IMR-90 (cell line): ENCODE data around the gene CKAP2. TPM values are rescaled to one million over a fixed set of nuclear protein-coding genes. Genes with fewer than 3 reads are reported as not detected.
A peak's percentile ranks its signal among the peaks of the same experiment; 100 is the strongest.
"Not testable (repeated sequence)": the region's sequence is repeated elsewhere in the genome, so short reads cannot be mapped to it uniquely, and the experiment has no call there.

Experiments
- ATAC-seq: fragments of 200-7000 bp; cut with Tn5 transposase; 2 replicates; pipeline ENCODE4 v1.9.1; 2020; ENCODE audit warnings: low read depth, mild to moderate bottlenecking, moderate library complexity
- BruUV-seq: library from RNA; stranded (reverse); fragments of 400-500 nt; replicated peaks from 2 replicates; lab custom pipeline; 2021; lab: Mats Ljungman, UMichigan
- CTCF ChIA-PET: fragments of 300-600 bp; formaldehyde crosslinking; extraction: SDS; loops from one replicate; lab custom pipeline; 2021; ENCODE audit warnings: antibody characterized with exemption; lab: Yijun Ruan, JAX
- POLR2A ChIA-PET: fragments of 300-600 bp; sonication (Branson Sonifier 250); formaldehyde crosslinking; loops from one replicate; lab custom pipeline; 2022; ENCODE audit warnings: antibody characterized with exemption; ENCODE audit not compliant: unreplicated experiment; lab: Charles Lee
- DNase-seq: peaks from one replicate; pipeline ENCODE4 v3.0.0; 2013
- H2AFZ ChIP-seq: replicated peaks from 2 replicates; pipeline ENCODE3; 2013; ENCODE audit warnings: low read length, mild to moderate bottlenecking; ENCODE audit not compliant: poor library complexity
- H2AK5ac ChIP-seq: 2 replicates; pipeline ENCODE4 v1.6.1; 2013; ENCODE audit warnings: low read depth, low read length, inconsistent platforms
- H2AK9ac ChIP-seq: replicated peaks from 2 replicates; pipeline ENCODE3; 2013; ENCODE audit warnings: mild to moderate bottlenecking, low read depth, low read length, moderate library complexity; ENCODE audit not compliant: poor library complexity
- H2BK120ac ChIP-seq: 2 replicates; pipeline ENCODE4 v1.6.1; 2013; ENCODE audit warnings: low read depth, low read length, inconsistent platforms
- H2BK15ac ChIP-seq: 3 replicates; pipeline ENCODE4 v1.6.1; 2013; ENCODE audit warnings: low read depth, low read length, inconsistent platforms
- H2BK20ac ChIP-seq: 2 replicates; pipeline ENCODE4 v1.6.1; 2013; ENCODE audit warnings: low read depth, mild to moderate bottlenecking, inconsistent platforms, low read length, moderate library complexity
- H2BK5ac ChIP-seq: 2 replicates; pipeline ENCODE4 v1.6.1; 2013; ENCODE audit warnings: mild to moderate bottlenecking, low read depth, low read length, inconsistent platforms; ENCODE audit not compliant: poor library complexity, severe bottlenecking
- H3K14ac ChIP-seq: replicated peaks from 2 replicates; pipeline ENCODE4 v1.6.1; 2013; ENCODE audit warnings: low read depth, low read length, inconsistent platforms
- H3K18ac ChIP-seq: 2 replicates; pipeline ENCODE4 v1.6.1; 2013; ENCODE audit warnings: low read depth, low read length, control low read depth
- H3K23ac ChIP-seq: 2 replicates; pipeline ENCODE4 v1.6.1; 2013; ENCODE audit warnings: low read depth, low read length, inconsistent platforms
- H3K27ac ChIP-seq: 2 replicates; pipeline ENCODE4 v1.5.1; 2013; ENCODE audit warnings: mild to moderate bottlenecking, control low read depth, low read length; ENCODE audit not compliant: insufficient read depth
- H3K27me3 ChIP-seq: 2 replicates; pipeline ENCODE4 v1.6.1; 2013; ENCODE audit warnings: low read length; ENCODE audit not compliant: control insufficient read depth, insufficient read depth
- H3K36me3 ChIP-seq: 2 replicates; pipeline ENCODE4 v1.6.1; 2013; ENCODE audit warnings: low read length, mixed read lengths; ENCODE audit not compliant: control insufficient read depth, insufficient read depth
- H3K4ac ChIP-seq: 2 replicates; pipeline ENCODE4 v1.6.1; 2013; ENCODE audit warnings: low read depth, low read length, inconsistent platforms
- H3K4me1 ChIP-seq: 2 replicates; pipeline ENCODE4 v1.6.1; 2013; ENCODE audit warnings: low read length, mixed read lengths; ENCODE audit not compliant: control insufficient read depth, insufficient read depth
- H3K4me2 ChIP-seq: 2 replicates; pipeline ENCODE4 v1.6.1; 2013; ENCODE audit warnings: low read depth, mild to moderate bottlenecking, control low read depth, low read length, moderate library complexity
- H3K4me3 ChIP-seq: 2 replicates; pipeline ENCODE4 v1.5.1; 2013; ENCODE audit warnings: low read depth, mild to moderate bottlenecking, control low read depth, low read length, moderate library complexity; ENCODE audit not compliant: insufficient read depth
- H3K56ac ChIP-seq: 2 replicates; pipeline ENCODE4 v1.6.1; 2013; ENCODE audit warnings: low read length, inconsistent platforms; ENCODE audit not compliant: insufficient read depth; ENCODE audit errors: extremely low read depth
- H3K79me1 ChIP-seq, 2 experiments: 2 replicates each; pipeline ENCODE4 v1.6.1; 2013; ENCODE audit warnings: low read length in 2 of 2, inconsistent platforms in 1 of 2, low read depth in 1 of 2
- H3K9ac ChIP-seq: 2 replicates; pipeline ENCODE4 v1.6.1; 2013; ENCODE audit warnings: low read depth, low read length, control low read depth
- H3K9me1 ChIP-seq: 2 replicates; pipeline ENCODE4 v1.6.1; 2013; ENCODE audit warnings: low read length, inconsistent platforms; ENCODE audit not compliant: insufficient read depth
- H3K9me3 ChIP-seq: 2 replicates; pipeline ENCODE4 v1.6.1; 2013; ENCODE audit warnings: low read length; ENCODE audit not compliant: control insufficient read depth, insufficient read depth
- H4K20me1 ChIP-seq: 2 replicates; pipeline ENCODE4 v1.6.1; 2013; ENCODE audit warnings: low read length, inconsistent platforms; ENCODE audit not compliant: insufficient read depth
- H4K5ac ChIP-seq: 2 replicates; pipeline ENCODE4 v1.6.1; 2013; ENCODE audit warnings: mild to moderate bottlenecking, low read depth, low read length, control low read depth
- H4K8ac ChIP-seq, 2 experiments: 2 replicates each; pipeline ENCODE4 v1.6.1; 2013; ENCODE audit warnings: low read depth in 2 of 2, low read length in 2 of 2, control low read depth in 1 of 2, inconsistent platforms in 1 of 2
- H4K91ac ChIP-seq: 2 replicates; pipeline ENCODE4 v1.6.1; 2013; ENCODE audit warnings: low read depth, low read length, inconsistent platforms; ENCODE audit not compliant: insufficient read depth
- WGBS, 2 experiments: methylation state at CpG; one replicate each; pipeline versions ENCODE4 v1.1.5 to v1.1.7; 2013; ENCODE audit warnings: missing lambda C conversion rate in 2 of 2; ENCODE audit not compliant: insufficient read length in 1 of 2; ENCODE audit errors: extremely low coverage in 2 of 2; 5-methylcytosine and 5-hydroxymethylcytosine counted together
- dilution Hi-C: fragments of 300-500 bp; cut with HindIII; formaldehyde crosslinking; loops from one replicate; pipeline ENCODE4 v1.14.3; 2018; ENCODE audit warnings: low sequenced_read_pairs; ENCODE audit not compliant: unreplicated experiment
- in situ Hi-C: fragments of 300-500 bp; cut with MboI; formaldehyde crosslinking; loops from 3 replicates; pipeline ENCODE4 v1.14.3; 2019; ENCODE audit warnings: low sequenced_read_pairs, inconsistent platforms, mixed read lengths
- intact Hi-C: fragments of 100-400 bp; cut with micrococcal nuclease; formaldehyde crosslinking; loops from 2 replicates; pipeline ENCODE4 v1.10.0; 2022
- polyA plus RNA-seq, 3 experiments: library from polyadenylated mRNA; depleted of rRNA; stranded (reverse); fragments of >200 nt; gene quantifications; 2 replicates each; pipeline ENCODE4 v1.2.3, GENCODE V29; 2012; ENCODE audit warnings: low replicate concordance in 1 of 3
- total RNA-seq: library from RNA; depleted of rRNA; stranded (reverse); fragments of >200 nt; gene quantifications from 2 replicates; pipeline ENCODE4 v1.2.3, GENCODE V29; 2012

Gene CKAP2
- total and polyA plus RNA-seq, 2 of the 4 experiments (the other 2 are of a cell fraction) = 23.0 to 44.6 TPM

GRCh38 chr13:52511598-52511997 is 56.3 kb downstream of the CKAP2 start:
- H3K9me1 ChIP-seq, H3K4ac ChIP-seq, H3K56ac ChIP-seq, H3K9me3 ChIP-seq, H4K8ac ChIP-seq, H3K27me3 ChIP-seq, ATAC-seq, H3K4me1 ChIP-seq, H2BK120ac ChIP-seq, H3K79me1 ChIP-seq, H3K9ac ChIP-seq, DNase-seq, H2AFZ ChIP-seq, H4K20me1 ChIP-seq, H2BK20ac ChIP-seq, H3K14ac ChIP-seq, H4K5ac ChIP-seq, intact Hi-C loops, H3K23ac ChIP-seq, H2BK15ac ChIP-seq, H3K18ac ChIP-seq, H4K91ac ChIP-seq, H2AK5ac ChIP-seq, dilution Hi-C loops, H3K36me3 ChIP-seq, H2BK5ac ChIP-seq, CTCF ChIA-PET, in situ Hi-C loops, H3K27ac ChIP-seq, H2AK9ac ChIP-seq, H3K4me2 ChIP-seq, H3K4me3 ChIP-seq, BruUV-seq, POLR2A ChIA-PET: not testable (repeated sequence)
- WGBS, 2 experiments = no CpG with 5 or more reads among the region's 4 CpGs

- CTCF ChIA-PET = not testable (repeated sequence)
- peak; percentile 11 for DNase-seq
These were observed 58.8 kb downstream of the CKAP2 start for GRCh38 chr13:52513957-52514596.

More at GRCh38 chr13:52513957-52514596, 58.8 kb downstream of the CKAP2 start:
- H2AFZ ChIP-seq, H2BK20ac ChIP-seq, H3K36me3 ChIP-seq, H4K20me1 ChIP-seq, H2AK9ac ChIP-seq, H3K9me1 ChIP-seq, H3K4me3 ChIP-seq, H2AK5ac ChIP-seq, H4K8ac ChIP-seq, H3K14ac ChIP-seq, H3K56ac ChIP-seq, H3K27me3 ChIP-seq, H3K18ac ChIP-seq, H3K4me2 ChIP-seq, H3K4me1 ChIP-seq, H3K23ac ChIP-seq, BruUV-seq, H3K27ac ChIP-seq, H3K4ac ChIP-seq, H2BK120ac ChIP-seq, H3K9me3 ChIP-seq, intact Hi-C loops, in situ Hi-C loops, H2BK5ac ChIP-seq, H4K91ac ChIP-seq, H3K79me1 ChIP-seq, H2BK15ac ChIP-seq, dilution Hi-C loops, POLR2A ChIA-PET, H4K5ac ChIP-seq, H3K9ac ChIP-seq: not testable (repeated sequence)
- no CpG with 5 or more reads among the region's 6 CpGs for WGBS, 2 experiments
- peak; percentile 27 for ATAC-seq
